HFF-Myc (cell line): ENCODE data around the gene CYTH3.

ENCODE experiments used
- DNase-seq: peaks from one replicate; pipeline ENCODE4 v3.0.0-alpha.2; 2011; ENCODE audit warnings: low read depth; ENCODE audit errors: extremely low read depth
- H3K4me3 ChIP-seq: replicated peaks from 2 replicates; pipeline ENCODE4 v1.5.1; 2011; ENCODE audit warnings: low read depth, mild to moderate bottlenecking, control low read depth, low read length
- CTCF ChIP-seq: IDR thresholded peaks from 2 replicates; pipeline ENCODE4 v1.5.1; 2012; ENCODE audit warnings: mild to moderate bottlenecking, low read depth, low read length, control low read depth; ENCODE audit errors: missing control alignments

CYTH3 gene

GRCh38 chr7:6258440-6259182, 13.8 kb downstream of the CYTH3 start:
- TF ChIP-seq CTCF: no peak
- peak; percentile 87 for DNase-seq
- no peak overlapping the region for H3K4me3 ChIP-seq

GRCh38 chr7:6257675-6258074, 14.7 kb downstream of the CYTH3 start:
- no peak overlapping the region for H3K4me3 ChIP-seq
- no peak for TF ChIP-seq CTCF
- DNase-seq: no peak

- no peak overlapping the region for H3K4me3 ChIP-seq
- peak; percentile 61 for DNase-seq
- no peak for TF ChIP-seq CTCF
Measured at GRCh38 chr7:6256677-6257535, 15.5 kb downstream of the CYTH3 start.

- H3K4me3 ChIP-seq: no peak overlapping the region
- TF ChIP-seq CTCF: peak; percentile 28
- no peak for DNase-seq
Measured at GRCh38 chr7:6256109-6256483, 16.3 kb downstream of the CYTH3 start.

- no peak for TF ChIP-seq CTCF
- H3K4me3 ChIP-seq: no peak overlapping the region
- no peak for DNase-seq
Measured at GRCh38 chr7:6254866-6255265, 17.6 kb downstream of the CYTH3 start.

- H3K4me3 ChIP-seq: no peak overlapping the region
- DNase-seq: no peak
- TF ChIP-seq CTCF: no peak
Measured at GRCh38 chr7:6252748-6253147, 19.7 kb downstream of the CYTH3 start.
